ENCODE data around the gene DPP4. TPM values are rescaled to one million over a fixed set of nuclear protein-coding genes. Genes with fewer than 3 reads are reported as not detected.
A peak's percentile ranks its signal among the peaks of the same experiment; 100 is the strongest.

DPP4 gene
- total and polyA plus RNA-seq, 2 of the 13 experiments (the other 11 are each of a cell fraction or from before 2014, with no cell fraction given), result 39.4 to 109 TPM

DNA sequence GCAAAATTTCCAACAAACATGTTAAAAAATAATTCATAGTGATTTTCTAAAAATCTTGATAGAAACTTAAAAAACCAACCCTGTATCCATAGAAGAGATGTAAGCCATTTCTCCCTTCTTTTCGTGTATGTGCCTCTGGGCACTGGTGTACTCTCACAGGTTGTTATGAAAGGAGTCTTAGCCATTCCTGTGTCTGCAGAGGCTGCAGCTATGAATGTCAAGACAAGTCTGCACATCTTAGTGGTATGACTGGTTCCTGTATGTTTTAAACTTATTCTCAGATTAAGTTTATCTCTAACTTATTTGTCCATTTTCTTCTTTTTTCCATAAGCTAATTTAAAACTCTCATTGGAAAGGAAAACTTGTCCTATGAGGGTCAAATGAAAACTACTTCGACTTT is 84.0 kb downstream of the DPP4 start (continued):
- TF ChIP-seq E2F5 (CRISPR knock-in tag; conservative IDR thresholded peaks at IDR 0.05) (no peak), ZBTB8A (CRISPR knock-in tag; IDR thresholded peaks at IDR 0.05; ENCODE audit: borderline replicate concordance, low read depth) (no peak), DNMT3B (CRISPR knock-in tag; conservative IDR thresholded peaks at IDR 0.05) (no peak), ADNP (CRISPR knock-in tag; IDR thresholded peaks at IDR 0.05) (no peak), GATAD2A (CRISPR knock-in tag; IDR thresholded peaks at IDR 0.05) (no peak), TCF12 (IDR thresholded peaks at IDR 0.05) (no peak), TCF12 (CRISPR knock-in tag; IDR thresholded peaks at IDR 0.05) (no peak)

DNA sequence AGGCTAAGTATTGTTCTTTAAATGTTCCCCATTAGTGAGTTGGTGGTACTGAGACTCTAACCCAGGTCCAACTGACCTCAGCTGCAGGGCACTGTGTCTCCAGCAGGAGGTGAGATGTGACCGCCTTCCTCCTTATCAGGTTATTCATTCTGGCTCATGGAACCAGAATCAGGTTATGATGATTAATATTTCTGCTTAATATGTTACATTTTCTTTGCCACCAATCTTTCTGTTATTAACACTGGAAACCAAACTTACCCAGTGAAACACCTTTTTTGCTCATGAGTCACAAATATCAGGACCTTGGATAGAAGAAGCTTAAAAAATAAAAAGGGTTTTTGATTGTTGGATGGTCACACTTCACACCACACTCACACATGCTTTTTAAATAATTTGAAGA is 85.4 kb downstream of the DPP4 start:
- ATAC-seq (peak; percentile 90), DNase-seq (ENCODE audit: low spot score) (no peak), FAIRE-seq (no peak)
- no peak overlapping the region for H2AFZ ChIP-seq (ENCODE audit: low read length)
- intact Hi-C loops (cut with micrococcal nuclease; ENCODE audit: unreplicated experiment) (no loop called here), in situ Hi-C loops (cut with HindIII; ENCODE audit: extremely low pct_ligation_motif_present, low pct_unique_long_range_greater_than_20kb) (loop anchor here (25.0 kb wide), 1 partner anchor 324 kb away; the partner anchor contains the start of gene IFIH1)
- no peaks in the 10 kb centered on the region for H3K79me2 ChIP-seq (ENCODE audit: insufficient read depth, low read length)
- ChIA-PET CTCF (ENCODE audit: low intra/inter-chr PET ratio, low total read pairs) (interaction anchor here (1.0 to 2.1 kb wide), 2 partner anchors 135 to 155 kb away, joined by 3 to 6 read pairs; no protein-coding TSS in a partner anchor), POLR2A (no interaction called here)
- no peak overlapping the region for H3K4me2 ChIP-seq (ENCODE audit: low read depth, low read length)
- peaks cover 0 to 4% of the 10 kb centered on the region in 2 experiments; a peak in 2 of 5 replicates for H3K36me3 ChIP-seq (replicated peaks in 1 of 2; ENCODE audit: control insufficient read depth in 1 of 2, insufficient read depth in 2 of 2, low read length in 2 of 2)
- H3K4me1 ChIP-seq (ENCODE audit: insufficient read depth, low read length), result no peaks in the 10 kb centered on the region
- no peak overlapping the region for H3K4me3 ChIP-seq (replicated peaks in 1 of 3; ENCODE audit: insufficient read depth in 1 of 3, low read depth in 2 of 3, low read length in 3 of 3)
- H4K20me1 ChIP-seq (ENCODE audit: insufficient read depth, low read length), result no peaks in the 10 kb centered on the region
- no peak overlapping the region for H3K9ac ChIP-seq (ENCODE audit: insufficient read depth, low read depth, low read length)
- H3K27me3 ChIP-seq (ENCODE audit: control insufficient read depth in 1 of 2, insufficient read depth in 2 of 2, low read length in 2 of 2), result no peaks in the 10 kb centered on the region; a peak in 1 of 5 replicates
- no TSS peak for BruUV-seq (replicated peaks)
- no peak overlapping the region for H3K27ac ChIP-seq (ENCODE audit: extremely low read length, insufficient read depth, low read length)
- H3K9me3 ChIP-seq (ENCODE audit: low read length), result no peaks in the 10 kb centered on the region
- 91% methylated on average over 1 of the region's 1 CpG for WGBS (ENCODE audit: low lambda C conversion rate)
- TF ChIP-seq RBM22 (optimal IDR thresholded peaks at IDR 0.05; ENCODE audit: low read length), result no peak
- TF ChIP-seq REST (IDR thresholded peaks at IDR 0.05; ENCODE audit: borderline replicate concordance in 1 of 2, low read depth in 1 of 2, low read length in 2 of 2), result peak in 1 of 2 experiments; percentile 66; a peak in 2 of 4 replicates
- no peak for TF ChIP-seq FLYWCH1 (CRISPR knock-in tag; IDR thresholded peaks at IDR 0.05)
- TF ChIP-seq HES4 (CRISPR knock-in tag; IDR thresholded peaks at IDR 0.05; ENCODE audit: borderline replicate concordance), result no peak
- no peak for TF ChIP-seq ZNF350 (CRISPR knock-in tag; IDR thresholded peaks at IDR 0.05; ENCODE audit: borderline replicate concordance, low read depth)
- TF ChIP-seq NFATC3 (CRISPR knock-in tag; IDR thresholded peaks at IDR 0.05), result no peak
- no peak for TF ChIP-seq ETV5 (CRISPR knock-in tag; IDR thresholded peaks at IDR 0.05; ENCODE audit: borderline replicate concordance)
- TF ChIP-seq RAD21 (CRISPR knock-in tag; IDR thresholded peaks at IDR 0.05), result peak; percentile 30; the same call in 1 of the 2 replicates
- no peak for TF ChIP-seq SMYD3 (CRISPR knock-in tag; IDR thresholded peaks at IDR 0.05)
- no peak for TF ChIP-seq ZNF550 (CRISPR knock-in tag; IDR thresholded peaks at IDR 0.05; ENCODE audit: borderline replicate concordance)
- TF ChIP-seq SMC3 (IDR thresholded peaks at IDR 0.05; ENCODE audit: low read length), result peak; percentile 41; the same call in 1 of the 2 replicates
- no peak for TF ChIP-seq ZBTB3 (CRISPR knock-in tag; IDR thresholded peaks at IDR 0.05; ENCODE audit: borderline replicate concordance, low read depth)
- TF ChIP-seq ZKSCAN5 (CRISPR knock-in tag; IDR thresholded peaks at IDR 0.05), result no peak
- no peak for TF ChIP-seq ZFP37 (CRISPR knock-in tag; IDR thresholded peaks at IDR 0.05; ENCODE audit: borderline replicate concordance)
- no peak for TF ChIP-seq WIZ (CRISPR knock-in tag; IDR thresholded peaks at IDR 0.05)
- no peak for TF ChIP-seq GTF2F1 (IDR thresholded peaks at IDR 0.05; ENCODE audit: low read length)
